GM18498 (cell line): ENCODE data around the gene SLC16A7.
"Not testable (repeated sequence)": the region's sequence is repeated elsewhere in the genome, so short reads cannot be mapped to it uniquely, and the experiment has no call there.

ENCODE experiments used
- ATAC-seq: cut with Tn5 transposase; IDR thresholded peaks from one replicate; pipeline ENCODE4 v1.9.1; 2021; ENCODE audit warnings: mild to moderate bottlenecking, moderate library complexity; ENCODE audit not compliant: unreplicated experiment

Gene SLC16A7

GRCh38 chr12:59595883-59596540, at the start of gene SLC16A7:
TSS of gene SLC16A7 (plus strand) at chr12:59596029. CDS start at chr12:59704802, 108,773 bp downstream.
- ATAC-seq, result peak; percentile 75

- no peak for ATAC-seq
These were observed 46.9 kb upstream of the SLC16A7 start for GRCh38 chr12:59548930-59549329.

- ATAC-seq, result no peak
These were observed 36.1 kb upstream of the SLC16A7 start for GRCh38 chr12:59559696-59560095.

- no peak for ATAC-seq
These were observed 25.7 kb upstream of the SLC16A7 start for GRCh38 chr12:59570145-59570544.

- no peak for ATAC-seq
These were observed 21.4 kb upstream of the SLC16A7 start for GRCh38 chr12:59574406-59574805.

GRCh38 chr12:59575826-59576225, 20.0 kb upstream of the SLC16A7 start:
- ATAC-seq, result no peak

- ATAC-seq, result no peak
These were observed 17.6 kb upstream of the SLC16A7 start for GRCh38 chr12:59578254-59578653.

- no peak for ATAC-seq
These were observed 16.2 kb upstream of the SLC16A7 start for GRCh38 chr12:59579631-59580030.

- no peak for ATAC-seq
These were observed 15.8 kb upstream of the SLC16A7 start for GRCh38 chr12:59580050-59580449.

GRCh38 chr12:59583003-59583712, 12.7 kb upstream of the SLC16A7 start:
- no peak for ATAC-seq

- ATAC-seq, result no peak
These were observed 8.1 kb upstream of the SLC16A7 start for GRCh38 chr12:59587710-59588109.

- ATAC-seq, result no peak
These were observed 2.1 kb upstream of the SLC16A7 start for GRCh38 chr12:59593761-59594160.

GRCh38 chr12:59594943-59595500, 807 bp upstream of the SLC16A7 start:
- no peak for ATAC-seq

- no peak for ATAC-seq
These were observed 305 bp upstream of the SLC16A7 start for GRCh38 chr12:59595565-59595882.

GRCh38 chr12:59597385-59597781, 1.6 kb downstream of the SLC16A7 start:
- ATAC-seq, result peak; percentile 45

GRCh38 chr12:59600171-59600570, 4.3 kb downstream of the SLC16A7 start:
- ATAC-seq, result no peak

GRCh38 chr12:59603754-59604153, 7.9 kb downstream of the SLC16A7 start:
- no peak for ATAC-seq

- ATAC-seq, result not testable (repeated sequence)
These were observed 17.1 kb downstream of the SLC16A7 start for GRCh38 chr12:59612823-59613434.

- ATAC-seq, result no peak
These were observed 19.8 kb downstream of the SLC16A7 start for GRCh38 chr12:59615392-59616165.

GRCh38 chr12:59619461-59620240, 23.8 kb downstream of the SLC16A7 start:
- peak; percentile 59 for ATAC-seq
